ENCODE measurements around the gene KCTD7. TPM values are rescaled to one million over a fixed set of nuclear protein-coding genes. Genes with fewer than 3 reads are reported as not detected.
A peak's percentile ranks its signal among the peaks of the same experiment; 100 is the strongest.

The KCTD7 gene
- total and polyA plus RNA-seq, 2 of the 13 experiments (the other 11 are each of a cell fraction or from before 2014, with no cell fraction given) = 7.3 to 13.5 TPM

DNA sequence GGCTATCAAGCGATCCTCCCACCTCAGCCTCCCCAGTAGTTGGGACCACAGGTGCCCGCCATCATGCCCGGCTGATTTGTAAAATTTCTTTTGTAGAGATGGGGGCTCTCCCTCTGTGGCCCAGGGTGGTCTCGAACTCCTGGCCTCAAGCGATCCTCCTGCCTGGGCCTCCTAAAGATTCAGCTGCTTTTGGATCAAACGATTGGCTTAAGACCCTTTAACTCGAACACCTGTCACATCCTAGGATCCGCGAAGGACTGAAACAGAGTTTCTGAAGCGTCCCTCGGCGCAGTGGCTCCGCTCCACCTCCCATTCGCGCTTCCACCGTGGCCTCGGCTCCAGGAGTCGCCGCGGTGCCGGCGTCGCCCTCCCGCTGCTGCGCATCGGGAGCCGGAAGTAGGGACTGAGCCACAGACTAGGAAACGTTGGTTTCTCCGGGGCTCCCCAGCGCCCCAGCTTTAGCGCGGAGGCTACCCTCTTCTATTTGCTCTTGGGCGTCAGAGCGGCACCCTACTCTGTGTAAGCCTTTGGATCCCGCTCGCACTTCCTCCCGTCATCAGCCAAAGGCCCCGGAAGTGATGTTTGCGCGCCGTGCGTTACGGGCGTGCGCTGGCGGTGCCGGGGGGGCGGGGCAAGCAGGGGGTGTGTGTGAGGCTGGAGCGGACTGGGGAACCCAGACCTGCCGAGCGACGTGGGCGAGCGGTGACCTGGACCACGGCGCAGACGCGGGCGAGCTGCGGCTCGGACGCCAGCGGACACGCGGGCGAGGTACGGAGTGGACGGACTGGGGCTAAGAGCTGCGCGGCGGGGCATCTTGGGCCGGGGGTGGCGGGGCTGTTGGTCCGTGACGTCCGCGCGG is 53.0 kb downstream of the KCTD7 start (continued):
- peak; percentile 60; the same call in 1 of the 2 replicates for TF ChIP-seq ZNF329 (CRISPR knock-in tag; IDR thresholded peaks at IDR 0.05; ENCODE audit: low read depth)
- TF ChIP-seq ZNF761 (CRISPR knock-in tag; conservative IDR thresholded peaks at IDR 0.05) = peak; percentile 78
- no peak for TF ChIP-seq XRCC5 (optimal IDR thresholded peaks at IDR 0.05; ENCODE audit: low read length)
- 0 out of 2 replicates have a peak, but pooled peaks have one; percentile 9 for TF ChIP-seq ZNF160 (CRISPR knock-in tag; IDR thresholded peaks at IDR 0.05)
- peak; percentile 96 for TF ChIP-seq CREB1 (IDR thresholded peaks at IDR 0.05)
- peak; percentile 95 for TF ChIP-seq CREB1 (CRISPR knock-in tag; IDR thresholded peaks at IDR 0.05)
- peak; percentile 55; the same call in 1 of the 2 replicates for TF ChIP-seq HOXA9 (CRISPR knock-in tag; IDR thresholded peaks at IDR 0.05; ENCODE audit: borderline replicate concordance)
- TF ChIP-seq MED1 (CRISPR knock-in tag; IDR thresholded peaks at IDR 0.05) = 0 out of 2 replicates have a peak, but pooled peaks have one; percentile 51
- TF ChIP-seq ZNF451 (CRISPR knock-in tag; IDR thresholded peaks at IDR 0.05) = no peak
- peak; percentile 85; the same call in 1 of the 2 replicates for TF ChIP-seq FOXC1 (CRISPR knock-in tag; IDR thresholded peaks at IDR 0.05; ENCODE audit: borderline replicate concordance)
- no peak for TF ChIP-seq ZSCAN21 (CRISPR knock-in tag; IDR thresholded peaks at IDR 0.05; ENCODE audit: borderline replicate concordance)
- TF ChIP-seq POLR2G (IDR thresholded peaks at IDR 0.05; ENCODE audit: low read depth, low read length) = peak; percentile 94
- TF ChIP-seq HMGA1 (CRISPR knock-in tag; conservative IDR thresholded peaks at IDR 0.05) = no peak
- no peak for TF ChIP-seq SMAD9 (CRISPR knock-in tag; IDR thresholded peaks at IDR 0.05)
- peak; percentile 19; the same call in 1 of the 2 replicates for TF ChIP-seq ZNF546 (CRISPR knock-in tag; conservative IDR thresholded peaks at IDR 0.05)
- peak; percentile 65; the same call in 1 of the 2 replicates for TF ChIP-seq GATA4 (IDR thresholded peaks at IDR 0.05; ENCODE audit: borderline replicate concordance, low read depth)
- TF ChIP-seq PCBP2 (optimal IDR thresholded peaks at IDR 0.05; ENCODE audit: low read depth, low read length, poor library complexity, severe bottlenecking) = no peak
- TF ChIP-seq ZFP82 (CRISPR knock-in tag; IDR thresholded peaks at IDR 0.05; ENCODE audit: borderline replicate concordance) = peak; percentile 30; the same call in 1 of the 2 replicates
- no peak for TF ChIP-seq PAX8 (CRISPR knock-in tag; IDR thresholded peaks at IDR 0.05; ENCODE audit: borderline replicate concordance)
- TF ChIP-seq, protein P1, sequence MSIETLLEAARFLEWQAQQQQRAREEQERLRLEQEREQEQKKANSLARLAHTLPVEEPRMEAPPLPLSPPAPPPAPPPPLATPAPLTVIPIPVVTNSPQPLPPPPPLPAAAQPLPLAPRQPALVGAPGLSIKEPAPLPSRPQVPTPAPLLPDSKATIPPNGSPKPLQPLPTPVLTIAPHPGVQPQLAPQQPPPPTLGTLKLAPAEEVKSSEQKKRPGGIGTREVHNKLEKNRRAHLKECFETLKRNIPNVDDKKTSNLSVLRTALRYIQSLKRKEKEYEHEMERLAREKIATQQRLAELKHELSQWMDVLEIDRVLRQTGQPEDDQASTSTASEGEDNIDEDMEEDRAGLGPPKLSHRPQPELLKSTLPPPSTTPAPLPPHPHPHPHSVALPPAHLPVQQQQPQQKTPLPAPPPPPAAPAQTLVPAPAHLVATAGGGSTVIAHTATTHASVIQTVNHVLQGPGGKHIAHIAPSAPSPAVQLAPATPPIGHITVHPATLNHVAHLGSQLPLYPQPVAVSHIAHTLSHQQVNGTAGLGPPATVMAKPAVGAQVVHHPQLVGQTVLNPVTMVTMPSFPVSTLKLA (IDR thresholded peaks at IDR 0.05) = peak; percentile 48
- TF ChIP-seq MEIS1 (CRISPR knock-in tag; IDR thresholded peaks at IDR 0.05; ENCODE audit: borderline replicate concordance) = peak; percentile 37; the same call in 1 of the 2 replicates
- TF ChIP-seq RNF2 (conservative IDR thresholded peaks at IDR 0.05; ENCODE audit: low read depth) = peak; percentile 44; the same call in 1 of the 2 replicates
- TF ChIP-seq, protein P2, sequence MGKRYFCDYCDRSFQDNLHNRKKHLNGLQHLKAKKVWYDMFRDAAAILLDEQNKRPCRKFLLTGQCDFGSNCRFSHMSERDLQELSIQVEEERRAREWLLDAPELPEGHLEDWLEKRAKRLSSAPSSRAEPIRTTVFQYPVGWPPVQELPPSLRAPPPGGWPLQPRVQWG (CRISPR knock-in tag; IDR thresholded peaks at IDR 0.05; ENCODE audit: borderline replicate concordance, low read depth) = no peak
- TF ChIP-seq ZBTB8A (CRISPR knock-in tag; IDR thresholded peaks at IDR 0.05; ENCODE audit: borderline replicate concordance, low read depth) = peak; percentile 53; the same call in 1 of the 2 replicates
- no peak for TF ChIP-seq SP140L (CRISPR knock-in tag; IDR thresholded peaks at IDR 0.05; ENCODE audit: borderline replicate concordance)
- TF ChIP-seq ZFP62 (CRISPR knock-in tag; IDR thresholded peaks at IDR 0.05) = 0 out of 2 replicates have a peak, but pooled peaks have one; percentile 31

All from HepG2 (cell line).